ENCODE measurements around the gene CACNA2D2. TPM values are rescaled to one million over a fixed set of nuclear protein-coding genes. Genes with fewer than 3 reads are reported as not detected.
A peak's percentile ranks its signal among the peaks of the same experiment; 100 is the strongest.

CACNA2D2 gene
- total RNA-seq, 1 experiment from 2014 or later, result 22.0 TPM

DNA sequence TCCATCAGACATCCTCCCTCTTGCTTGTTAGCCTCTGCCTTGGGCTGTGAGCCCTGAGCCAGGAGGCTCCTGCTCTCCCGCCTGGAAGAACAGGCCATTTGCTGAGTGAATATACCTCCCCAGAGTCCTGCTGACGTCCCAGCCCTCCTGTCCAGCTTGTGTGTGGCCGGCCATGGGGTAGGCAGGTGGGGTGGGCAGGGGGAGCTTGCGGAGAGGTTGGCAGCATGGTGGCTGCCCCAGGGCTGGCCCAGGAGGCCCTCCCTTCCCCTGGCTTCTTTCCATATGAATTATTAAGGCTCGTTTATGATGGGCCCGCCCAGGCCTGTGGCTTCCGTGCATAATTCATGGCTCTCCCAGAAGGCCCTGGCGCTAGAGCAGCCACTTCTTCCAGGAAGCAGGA is 18.7 kb downstream of the CACNA2D2 start (continued):
- TF ChIP-seq E2F5 (CRISPR knock-in tag; IDR thresholded peaks at IDR 0.05), result no peak
- no peak for TF ChIP-seq ZNF219 (CRISPR knock-in tag; IDR thresholded peaks at IDR 0.05; ENCODE audit: borderline replicate concordance)
- TF ChIP-seq, protein P1, sequence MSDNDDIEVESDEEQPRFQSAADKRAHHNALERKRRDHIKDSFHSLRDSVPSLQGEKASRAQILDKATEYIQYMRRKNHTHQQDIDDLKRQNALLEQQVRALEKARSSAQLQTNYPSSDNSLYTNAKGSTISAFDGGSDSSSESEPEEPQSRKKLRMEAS (CRISPR knock-in tag; IDR thresholded peaks at IDR 0.05), result no peak
- TF ChIP-seq ZBTB43 (CRISPR knock-in tag; IDR thresholded peaks at IDR 0.05), result no peak
- no peak for TF ChIP-seq GRHL2 (CRISPR knock-in tag; IDR thresholded peaks at IDR 0.05; ENCODE audit: insufficient replicate concordance, severe bottlenecking)

- Mint-ChIP-seq H3K27ac (no peak overlapping the region), H3K36me3 (peaks cover 3% of the 10 kb centered on the region; the same call in 1 of the 2 replicates), H3K4me3 (no peak overlapping the region), H3K9me3 (no peaks in the 10 kb centered on the region), H3K4me1 (peaks cover 49% of the 10 kb centered on the region), H3K27me3 (ENCODE audit: low read depth) (no peaks in the 10 kb centered on the region; the same call in 1 of the 2 replicates)
- CTCF ChIA-PET, result no interaction called here
- no peak for ATAC-seq
- TF ChIP-seq ZNF232 (CRISPR knock-in tag; IDR thresholded peaks at IDR 0.05) (no peak), ZNF219 (CRISPR knock-in tag; IDR thresholded peaks at IDR 0.05; ENCODE audit: borderline replicate concordance) (no peak), E2F5 (CRISPR knock-in tag; IDR thresholded peaks at IDR 0.05) (no peak), IRF2 (CRISPR knock-in tag; IDR thresholded peaks at IDR 0.05; ENCODE audit: borderline replicate concordance, low read depth) (no peak), ZNF317 (CRISPR knock-in tag; IDR thresholded peaks at IDR 0.05; ENCODE audit: borderline replicate concordance, low read depth) (no peak), HMGXB4 (CRISPR knock-in tag; IDR thresholded peaks at IDR 0.05) (no peak)
- TF ChIP-seq, protein P2, sequence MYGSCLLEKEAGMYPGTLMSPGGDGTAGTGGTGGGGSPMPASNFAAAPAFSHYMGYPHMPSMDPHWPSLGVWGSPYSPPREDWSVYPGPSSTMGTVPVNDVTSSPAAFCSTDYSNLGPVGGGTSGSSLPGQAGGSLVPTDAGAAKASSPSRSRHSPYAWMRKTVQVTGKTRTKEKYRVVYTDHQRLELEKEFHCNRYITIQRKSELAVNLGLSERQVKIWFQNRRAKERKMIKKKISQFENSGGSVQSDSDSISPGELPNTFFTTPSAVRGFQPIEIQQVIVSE (CRISPR knock-in tag; IDR thresholded peaks at IDR 0.05; ENCODE audit: borderline replicate concordance), result no peak
- POLR2A ChIA-PET, result no interaction called here
- DNase-seq (ENCODE audit: low spot score), result no peak
These were observed 20.1 kb downstream of the CACNA2D2 start for GRCh38 chr3:50483374-50483773.

DNA sequence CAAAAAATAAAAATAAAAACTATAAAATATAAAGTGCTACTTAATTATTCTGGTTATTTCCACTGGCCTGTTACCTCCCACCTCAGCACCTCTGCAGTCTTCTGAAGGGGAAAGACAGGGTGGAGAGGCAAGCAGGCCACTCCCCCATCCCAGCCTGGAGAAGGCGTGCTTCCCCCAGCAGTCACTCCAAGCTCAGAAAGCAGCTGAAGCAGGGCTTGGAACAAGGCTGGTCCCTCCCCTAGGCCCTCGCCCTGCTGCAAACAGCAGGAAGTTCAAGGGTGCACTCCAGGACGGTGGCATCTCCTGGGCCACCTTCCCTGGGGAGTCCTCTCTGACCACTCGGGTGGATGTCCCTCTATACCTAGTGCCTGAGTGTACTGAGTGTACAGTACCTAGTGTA is 21.4 kb downstream of the CACNA2D2 start:
- Mint-ChIP-seq H3K4me3 (no peak overlapping the region), H3K4me1 (peaks cover 42% of the 10 kb centered on the region), H3K9me3 (no peaks in the 10 kb centered on the region), H3K27me3 (ENCODE audit: low read depth) (no peaks in the 10 kb centered on the region; the same call in 1 of the 2 replicates), H3K36me3 (peaks cover 3% of the 10 kb centered on the region; the same call in 1 of the 2 replicates), H3K27ac (0 out of 2 replicates have a peak overlapping the region, but pooled peaks have one; percentile 15)
- ATAC-seq (peak; percentile 79), DNase-seq (ENCODE audit: low spot score) (peak; percentile 32)
- ChIA-PET CTCF (interaction anchor here (1.0 kb wide), 1 partner anchor 21 kb away, joined by 4 read pairs; no protein-coding TSS in a partner anchor), POLR2A (no interaction called here)
- no peak for TF ChIP-seq ESRRA (CRISPR knock-in tag; IDR thresholded peaks at IDR 0.05; ENCODE audit: borderline replicate concordance)
- no peak for TF ChIP-seq NR2C2 (CRISPR knock-in tag; IDR thresholded peaks at IDR 0.05)
- no peak for TF ChIP-seq ERG (CRISPR knock-in tag; IDR thresholded peaks at IDR 0.05)
- TF ChIP-seq SP1 (CRISPR knock-in tag; conservative IDR thresholded peaks at IDR 0.05), result no peak
- no peak for TF ChIP-seq NFATC4 (CRISPR knock-in tag; IDR thresholded peaks at IDR 0.05)
- TF ChIP-seq, protein P3, sequence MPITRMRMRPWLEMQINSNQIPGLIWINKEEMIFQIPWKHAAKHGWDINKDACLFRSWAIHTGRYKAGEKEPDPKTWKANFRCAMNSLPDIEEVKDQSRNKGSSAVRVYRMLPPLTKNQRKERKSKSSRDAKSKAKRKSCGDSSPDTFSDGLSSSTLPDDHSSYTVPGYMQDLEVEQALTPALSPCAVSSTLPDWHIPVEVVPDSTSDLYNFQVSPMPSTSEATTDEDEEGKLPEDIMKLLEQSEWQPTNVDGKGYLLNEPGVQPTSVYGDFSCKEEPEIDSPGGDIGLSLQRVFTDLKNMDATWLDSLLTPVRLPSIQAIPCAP (CRISPR knock-in tag; IDR thresholded peaks at IDR 0.05), result no peak
- TF ChIP-seq, protein P4, sequence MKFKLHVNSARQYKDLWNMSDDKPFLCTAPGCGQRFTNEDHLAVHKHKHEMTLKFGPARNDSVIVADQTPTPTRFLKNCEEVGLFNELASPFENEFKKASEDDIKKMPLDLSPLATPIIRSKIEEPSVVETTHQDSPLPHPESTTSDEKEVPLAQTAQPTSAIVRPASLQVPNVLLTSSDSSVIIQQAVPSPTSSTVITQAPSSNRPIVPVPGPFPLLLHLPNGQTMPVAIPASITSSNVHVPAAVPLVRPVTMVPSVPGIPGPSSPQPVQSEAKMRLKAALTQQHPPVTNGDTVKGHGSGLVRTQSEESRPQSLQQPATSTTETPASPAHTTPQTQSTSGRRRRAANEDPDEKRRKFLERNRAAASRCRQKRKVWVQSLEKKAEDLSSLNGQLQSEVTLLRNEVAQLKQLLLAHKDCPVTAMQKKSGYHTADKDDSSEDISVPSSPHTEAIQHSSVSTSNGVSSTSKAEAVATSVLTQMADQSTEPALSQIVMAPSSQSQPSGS (CRISPR knock-in tag; IDR thresholded peaks at IDR 0.05; ENCODE audit: borderline replicate concordance, low read depth), result no peak
- TF ChIP-seq NFE2L1 (CRISPR knock-in tag; IDR thresholded peaks at IDR 0.05), result no peak
- TF ChIP-seq, protein P5, sequence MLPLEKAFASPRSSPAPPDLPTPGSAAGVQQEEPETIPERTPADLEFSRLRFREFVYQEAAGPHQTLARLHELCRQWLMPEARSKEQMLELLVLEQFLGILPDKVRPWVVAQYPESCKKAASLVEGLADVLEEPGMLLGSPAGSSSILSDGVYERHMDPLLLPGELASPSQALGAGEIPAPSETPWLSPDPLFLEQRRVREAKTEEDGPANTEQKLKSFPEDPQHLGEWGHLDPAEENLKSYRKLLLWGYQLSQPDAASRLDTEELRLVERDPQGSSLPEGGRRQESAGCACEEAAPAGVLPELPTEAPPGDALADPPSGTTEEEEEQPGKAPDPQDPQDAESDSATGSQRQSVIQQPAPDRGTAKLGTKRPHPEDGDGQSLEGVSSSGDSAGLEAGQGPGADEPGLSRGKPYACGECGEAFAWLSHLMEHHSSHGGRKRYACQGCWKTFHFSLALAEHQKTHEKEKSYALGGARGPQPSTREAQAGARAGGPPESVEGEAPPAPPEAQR (CRISPR knock-in tag; IDR thresholded peaks at IDR 0.05), result no peak
- no peak for TF ChIP-seq ZNF317 (CRISPR knock-in tag; IDR thresholded peaks at IDR 0.05; ENCODE audit: borderline replicate concordance, low read depth)
- TF ChIP-seq ATF1 (CRISPR knock-in tag; IDR thresholded peaks at IDR 0.05), result no peak
- no peak for TF ChIP-seq IRF2 (CRISPR knock-in tag; IDR thresholded peaks at IDR 0.05; ENCODE audit: borderline replicate concordance, low read depth)
- no peak for TF ChIP-seq TCF7 (CRISPR knock-in tag; IDR thresholded peaks at IDR 0.05; ENCODE audit: low read depth)
